ENCODE data around the gene JAKMIP1. TPM values are rescaled to one million over a fixed set of nuclear protein-coding genes. Genes with fewer than 3 reads are reported as not detected.

The JAKMIP1 gene
- total and polyA plus RNA-seq, 2 of the 13 experiments (the other 11 are each of a cell fraction or from before 2014, with no cell fraction given) = not detected

DNA sequence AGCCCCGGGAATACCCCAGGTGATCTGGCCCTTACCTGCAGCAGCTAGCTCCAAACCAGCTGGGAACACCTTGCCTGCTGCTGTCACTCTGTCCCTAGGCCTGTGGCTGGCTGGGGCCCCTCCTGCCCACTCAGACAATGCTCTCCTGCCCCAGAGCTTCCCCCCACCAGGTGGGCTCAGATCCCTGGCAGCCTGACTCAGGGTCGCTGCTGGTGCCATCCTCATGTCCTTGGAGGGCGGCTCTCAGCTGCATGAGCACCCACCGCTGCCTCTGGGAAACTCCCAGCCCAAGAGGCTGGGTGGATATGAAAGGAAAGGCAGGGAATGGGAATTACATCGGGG, 197.9 kb downstream of the JAKMIP1 start (continued):
- TF ChIP-seq ZNF619 (CRISPR knock-in tag; IDR thresholded peaks at IDR 0.05) = no peak
- TF ChIP-seq, protein P1, sequence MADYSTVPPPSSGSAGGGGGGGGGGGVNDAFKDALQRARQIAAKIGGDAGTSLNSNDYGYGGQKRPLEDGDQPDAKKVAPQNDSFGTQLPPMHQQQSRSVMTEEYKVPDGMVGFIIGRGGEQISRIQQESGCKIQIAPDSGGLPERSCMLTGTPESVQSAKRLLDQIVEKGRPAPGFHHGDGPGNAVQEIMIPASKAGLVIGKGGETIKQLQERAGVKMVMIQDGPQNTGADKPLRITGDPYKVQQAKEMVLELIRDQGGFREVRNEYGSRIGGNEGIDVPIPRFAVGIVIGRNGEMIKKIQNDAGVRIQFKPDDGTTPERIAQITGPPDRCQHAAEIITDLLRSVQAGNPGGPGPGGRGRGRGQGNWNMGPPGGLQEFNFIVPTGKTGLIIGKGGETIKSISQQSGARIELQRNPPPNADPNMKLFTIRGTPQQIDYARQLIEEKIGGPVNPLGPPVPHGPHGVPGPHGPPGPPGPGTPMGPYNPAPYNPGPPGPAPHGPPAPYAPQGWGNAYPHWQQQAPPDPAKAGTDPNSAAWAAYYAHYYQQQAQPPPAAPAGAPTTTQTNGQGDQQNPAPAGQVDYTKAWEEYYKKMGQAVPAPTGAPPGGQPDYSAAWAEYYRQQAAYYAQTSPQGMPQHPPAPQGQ (CRISPR knock-in tag; IDR thresholded peaks at IDR 0.05; ENCODE audit: borderline replicate concordance) = no peak
- TF ChIP-seq NFE2 (CRISPR knock-in tag; IDR thresholded peaks at IDR 0.05) = no peak
- TF ChIP-seq ZNF501 (CRISPR knock-in tag; IDR thresholded peaks at IDR 0.05) = no peak

DNA sequence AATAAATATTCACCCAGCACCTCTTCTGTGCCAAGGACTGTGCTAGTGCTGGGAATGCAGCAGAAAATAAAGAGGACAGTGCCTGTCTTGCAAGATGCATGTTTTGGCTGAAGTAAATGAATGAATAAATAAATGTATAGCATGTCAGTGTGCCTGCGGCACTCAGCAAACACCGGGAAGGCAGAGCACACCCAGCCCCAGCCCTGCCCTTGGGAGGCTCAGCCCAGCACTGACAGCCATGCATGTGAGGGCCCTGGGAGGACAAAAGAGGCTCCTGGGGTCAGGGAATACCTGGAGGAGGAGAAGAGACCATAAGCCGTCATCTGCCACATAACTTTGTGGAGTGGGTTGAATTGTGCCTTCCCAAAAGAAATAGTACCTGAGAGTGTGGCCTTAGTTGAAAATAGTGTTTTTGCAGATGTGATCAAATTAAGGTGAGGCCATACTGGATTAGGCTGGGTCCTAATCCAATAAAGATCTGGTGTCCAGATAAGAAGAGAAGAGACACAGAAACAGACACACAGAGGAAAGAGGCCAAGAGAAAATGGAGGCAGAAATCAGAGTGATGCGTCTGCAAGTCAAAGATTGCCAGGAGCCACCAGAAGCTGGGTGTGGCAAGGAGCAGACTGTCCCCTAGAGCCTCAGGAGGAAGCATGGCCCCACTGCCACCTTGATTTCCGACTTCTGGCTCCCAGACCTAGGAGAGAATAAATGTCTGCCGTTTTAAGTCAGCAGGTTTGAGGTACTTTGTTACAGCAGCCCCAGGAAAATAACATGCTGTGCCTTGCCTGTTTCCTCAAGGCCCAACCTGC, 198.5 kb downstream of the JAKMIP1 start:
- Histone ChIP-seq H3K4me2 (ENCODE audit: low read depth, low read length) (no peak overlapping the region), H3K9me3 (ENCODE audit: low read length) (peaks cover 14% of the 10 kb centered on the region), H3K4me1 (ENCODE audit: insufficient read depth, low read length) (no peaks in the 10 kb centered on the region), H4K20me1 (ENCODE audit: insufficient read depth, low read length) (no peaks in the 10 kb centered on the region), H3K27me3 (ENCODE audit: control insufficient read depth in 1 of 2, insufficient read depth in 2 of 2, low read length in 2 of 2) (peaks cover 4 to 19% of the 10 kb centered on the region in 2 experiments; a peak in 4 of 5 replicates), H3K36me3 (replicated peaks in 1 of 2; ENCODE audit: control insufficient read depth in 1 of 2, insufficient read depth in 2 of 2, low read length in 2 of 2) (no peaks in the 10 kb centered on the region), H3K27ac (ENCODE audit: extremely low read length, insufficient read depth, low read length) (no peak overlapping the region), H3K9ac (ENCODE audit: insufficient read depth, low read depth, low read length) (no peak overlapping the region), H2AFZ (ENCODE audit: low read length) (no peak overlapping the region), H3K79me2 (ENCODE audit: insufficient read depth, low read length) (no peaks in the 10 kb centered on the region), H3K4me3 (replicated peaks in 1 of 3; ENCODE audit: insufficient read depth in 1 of 3, low read depth in 2 of 3, low read length in 3 of 3) (no peak overlapping the region)
- in situ Hi-C loops (cut with HindIII; ENCODE audit: extremely low pct_ligation_motif_present, low pct_unique_long_range_greater_than_20kb) (no loop called here), intact Hi-C loops (cut with micrococcal nuclease; ENCODE audit: unreplicated experiment) (no loop called here)
- no peak for DNase-seq (ENCODE audit: low spot score)
- TF ChIP-seq ZNF136 (CRISPR knock-in tag; IDR thresholded peaks at IDR 0.05; ENCODE audit: low read depth) (no peak), ZNF280B (CRISPR knock-in tag; IDR thresholded peaks at IDR 0.05; ENCODE audit: borderline replicate concordance) (no peak), ZFP1 (CRISPR knock-in tag; IDR thresholded peaks at IDR 0.05) (no peak), SUZ12 (IDR thresholded peaks at IDR 0.05; ENCODE audit: low read depth, low read length) (no peak), PHF5A (CRISPR knock-in tag; IDR thresholded peaks at IDR 0.05; ENCODE audit: low read depth, unreplicated experiment) (no peak), ATRX (CRISPR knock-in tag; IDR thresholded peaks at IDR 0.05; ENCODE audit: borderline replicate concordance) (no peak)
- TF ChIP-seq, protein P2, sequence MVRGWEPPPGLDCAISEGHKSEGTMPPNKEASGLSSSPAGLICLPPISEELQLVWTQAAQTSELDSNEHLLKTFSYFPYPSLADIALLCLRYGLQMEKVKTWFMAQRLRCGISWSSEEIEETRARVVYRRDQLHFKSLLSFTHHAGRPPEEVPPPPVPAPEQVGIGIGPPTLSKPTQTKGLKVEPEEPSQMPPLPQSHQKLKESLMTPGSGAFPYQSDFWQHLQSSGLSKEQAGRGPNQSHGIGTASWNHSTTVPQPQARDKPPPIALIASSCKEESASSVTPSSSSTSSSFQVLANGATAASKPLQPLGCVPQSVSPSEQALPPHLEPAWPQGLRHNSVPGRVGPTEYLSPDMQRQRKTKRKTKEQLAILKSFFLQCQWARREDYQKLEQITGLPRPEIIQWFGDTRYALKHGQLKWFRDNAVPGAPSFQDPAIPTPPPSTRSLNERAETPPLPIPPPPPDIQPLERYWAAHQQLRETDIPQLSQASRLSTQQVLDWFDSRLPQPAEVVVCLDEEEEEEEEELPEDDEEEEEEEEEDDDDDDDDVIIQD (CRISPR knock-in tag; IDR thresholded peaks at IDR 0.05; ENCODE audit: low read depth) = no peak
- ChIA-PET POLR2A (no interaction called here), CTCF (ENCODE audit: low intra/inter-chr PET ratio, low total read pairs) (interaction anchor here (4.0 kb wide), 1 partner anchor 86 kb away, joined by 35 read pairs; no protein-coding TSS in a partner anchor)
- WGBS (ENCODE audit: low lambda C conversion rate) = 11% methylated on average over 6 of the region's 6 CpGs
- no peak for ATAC-seq
- BruUV-seq (replicated peaks) = no TSS peak
- FAIRE-seq = no peak
